Thyroid gland (tissue), 4 donors: ENCODE results near the gene ZNF629. TPM values are rescaled to one million over a fixed set of nuclear protein-coding genes. Genes with fewer than 3 reads are reported as not detected.

ENCODE experiments used
- DNase-seq, 2 donors: peaks; one replicate each; pipeline ENCODE4 v3.0.0-alpha.2; 2019
- H3K27ac ChIP-seq, 3 donors: fragments of 200-600 bp; sonication (generic); 1 replicate in 2 of 3; 2 replicates in 1 of 3; pipeline ENCODE4 v1.5.1; 2016 to 2019; ENCODE audit warnings: mild to moderate bottlenecking in 1 of 3, moderate library complexity in 1 of 3
- H3K27me3 ChIP-seq: fragments of 200-600 bp; sonication (generic); one replicate; pipeline ENCODE4 v1.5.1; 2019
- H3K36me3 ChIP-seq, 2 donors: fragments of 200-600 bp; sonication (generic); one replicate each; pipeline ENCODE4 v1.5.1; 2016 to 2019
- H3K4me1 ChIP-seq, 2 donors: fragments of 200-600 bp; sonication (generic); one replicate each; pipeline ENCODE4 v1.5.1; 2017 to 2019
- H3K4me3 ChIP-seq, 3 donors: fragments of 200-600 bp; sonication (generic); replicated peaks in 1 of 3; 1 replicate in 2 of 3; 2 replicates in 1 of 3; pipeline ENCODE4 v1.5.1; 2016; ENCODE audit warnings: mild to moderate bottlenecking in 1 of 3
- H3K9me3 ChIP-seq: fragments of 200-600 bp; sonication (generic); one replicate; pipeline ENCODE4 v1.5.1; 2017
- CTCF ChIP-seq, 6 experiments: fragments of 200-600 bp in 3 of 6; fragments of 450-650 bp in 3 of 6; sonication (generic) in 3 of 6; IDR thresholded peaks; one replicate each; pipeline ENCODE4 v1.5.1; 2016 to 2019; ENCODE audit warnings: antibody characterized with exemption in 6 of 6, mild to moderate bottlenecking in 2 of 6, inconsistent platforms in 1 of 6, moderate library complexity in 1 of 6
- POLR2A ChIP-seq, 2 donors: fragments of 450-650 bp; IDR thresholded peaks; one replicate each; pipeline ENCODE4 v1.6.1; 2017; ENCODE audit warnings: antibody characterized with exemption in 2 of 2, mild to moderate bottlenecking in 2 of 2, moderate library complexity in 1 of 2
- WGBS, 2 donors: methylation state at CpG; one replicate each; pipeline ENCODE4 v1.1.5; 2017; 5-methylcytosine and 5-hydroxymethylcytosine counted together
- intact Hi-C: fragments of 100-400 bp; cut with DNase I; formaldehyde crosslinking; loops from one replicate; pipeline ENCODE4 v1.15.1; 2023
- total RNA-seq, 4 donors: library from RNA; depleted of rRNA; stranded (reverse); fragments of >200 nt; gene quantifications; one replicate each; pipeline ENCODE4 v1.2.3, GENCODE V29; 2016

ZNF629 gene
- total RNA-seq, 4 donors from 2014 or later = 14.5 to 26.7 (median 19.0) TPM

- no peaks in the 10 kb centered on the region for H3K9me3 ChIP-seq
- TF ChIP-seq POLR2A (IDR thresholded peaks at IDR 0.05) (no peak), CTCF (IDR thresholded peaks at IDR 0.05) (no peak)
- intact Hi-C loops = no loop called here
- no peak for DNase-seq
- H3K36me3 ChIP-seq = peaks cover 71 to 76% of the 10 kb centered on the region in 2 donors
- H3K4me3 ChIP-seq = no peak overlapping the region
- H3K27me3 ChIP-seq = no peaks in the 10 kb centered on the region
- H3K4me1 ChIP-seq = peaks cover 15 to 16% of the 10 kb centered on the region in 2 donors
- WGBS, 2 donors = 89 to 93% methylated on average over 15 to 23 of the region's 29 CpGs
- H3K27ac ChIP-seq = no peak overlapping the region
These were observed 20.6 kb downstream of the ZNF629 start for GRCh38 chr16:30766206-30766932.

DNA sequence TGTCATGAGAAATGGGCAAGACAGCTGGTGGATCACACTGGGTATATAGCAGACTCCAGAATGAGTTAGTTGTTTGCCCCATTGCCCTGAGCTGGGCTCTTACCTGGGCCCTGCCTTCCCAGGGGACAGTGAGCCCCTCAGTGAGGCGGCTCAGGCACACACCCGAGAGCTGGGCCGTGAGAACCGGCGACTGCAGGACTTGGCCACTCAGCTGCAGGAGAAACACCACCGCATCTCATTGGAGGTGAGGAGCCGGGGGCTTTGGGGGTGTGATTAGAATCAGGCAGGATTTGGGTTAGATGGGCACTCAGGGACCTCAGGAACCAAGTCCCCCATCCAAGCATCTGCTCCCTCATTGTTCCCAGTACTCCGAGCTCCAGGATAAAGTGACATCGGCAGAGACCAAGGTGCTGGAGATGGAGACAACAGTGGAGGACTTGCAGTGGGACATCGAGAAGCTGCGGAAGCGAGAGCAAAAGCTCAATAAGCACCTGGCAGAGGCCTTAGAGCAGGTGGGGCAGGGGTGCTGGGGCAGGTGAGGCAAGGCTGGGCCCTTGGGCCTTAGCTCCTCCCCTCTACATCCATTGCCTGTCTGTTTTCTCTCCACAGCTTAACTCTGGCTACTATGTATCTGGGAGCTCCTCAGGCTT lies 22.1 kb downstream of the ZNF629 start:
- Histone ChIP-seq H3K4me1 (peaks cover 22 to 24% of the 10 kb centered on the region in 2 donors), H3K27ac (no peak overlapping the region), H3K9me3 (no peaks in the 10 kb centered on the region), H3K36me3 (peaks cover 59 to 62% of the 10 kb centered on the region in 2 donors), H3K4me3 (no peak overlapping the region), H3K27me3 (no peaks in the 10 kb centered on the region)
- intact Hi-C loops = no loop called here
- no peak for DNase-seq
- WGBS, 2 donors = 94 to 95% methylated on average over 12 of the region's 12 CpGs
- TF ChIP-seq POLR2A (IDR thresholded peaks at IDR 0.05) (no peak), CTCF (IDR thresholded peaks at IDR 0.05) (no peak)

DNA sequence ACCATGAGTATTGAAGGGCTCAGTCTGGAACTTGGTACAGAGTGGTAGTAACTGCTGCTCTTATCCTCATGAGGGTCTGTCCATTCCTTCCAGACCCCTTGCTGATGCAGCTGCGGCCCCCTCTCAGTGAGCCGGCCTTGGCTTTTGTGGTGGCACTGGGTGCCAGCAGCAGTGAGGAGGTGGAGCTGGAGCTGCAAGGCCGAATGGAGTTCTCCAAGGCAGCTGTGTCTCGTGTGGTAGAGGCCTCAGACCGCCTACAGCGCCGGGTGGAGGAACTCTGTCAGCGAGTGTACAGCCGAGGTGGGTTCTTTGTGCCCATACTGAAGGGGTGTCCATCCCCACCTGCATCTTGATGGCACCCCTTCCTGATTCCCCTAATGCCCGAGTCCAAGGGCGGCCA lies 22.9 kb downstream of the ZNF629 start:
- Histone ChIP-seq H3K36me3 (peaks cover 51 to 53% of the 10 kb centered on the region in 2 donors), H3K9me3 (no peaks in the 10 kb centered on the region), H3K4me3 (no peak overlapping the region), H3K27ac (no peak overlapping the region), H3K4me1 (peaks cover 22 to 24% of the 10 kb centered on the region in 2 donors), H3K27me3 (no peaks in the 10 kb centered on the region)
- no peak for DNase-seq
- TF ChIP-seq CTCF (IDR thresholded peaks at IDR 0.05) (no peak), POLR2A (IDR thresholded peaks at IDR 0.05) (no peak)
- 91 to 97% methylated on average over 9 to 11 of the region's 11 CpGs for WGBS, 2 donors
- intact Hi-C loops = no loop called here

DNA sequence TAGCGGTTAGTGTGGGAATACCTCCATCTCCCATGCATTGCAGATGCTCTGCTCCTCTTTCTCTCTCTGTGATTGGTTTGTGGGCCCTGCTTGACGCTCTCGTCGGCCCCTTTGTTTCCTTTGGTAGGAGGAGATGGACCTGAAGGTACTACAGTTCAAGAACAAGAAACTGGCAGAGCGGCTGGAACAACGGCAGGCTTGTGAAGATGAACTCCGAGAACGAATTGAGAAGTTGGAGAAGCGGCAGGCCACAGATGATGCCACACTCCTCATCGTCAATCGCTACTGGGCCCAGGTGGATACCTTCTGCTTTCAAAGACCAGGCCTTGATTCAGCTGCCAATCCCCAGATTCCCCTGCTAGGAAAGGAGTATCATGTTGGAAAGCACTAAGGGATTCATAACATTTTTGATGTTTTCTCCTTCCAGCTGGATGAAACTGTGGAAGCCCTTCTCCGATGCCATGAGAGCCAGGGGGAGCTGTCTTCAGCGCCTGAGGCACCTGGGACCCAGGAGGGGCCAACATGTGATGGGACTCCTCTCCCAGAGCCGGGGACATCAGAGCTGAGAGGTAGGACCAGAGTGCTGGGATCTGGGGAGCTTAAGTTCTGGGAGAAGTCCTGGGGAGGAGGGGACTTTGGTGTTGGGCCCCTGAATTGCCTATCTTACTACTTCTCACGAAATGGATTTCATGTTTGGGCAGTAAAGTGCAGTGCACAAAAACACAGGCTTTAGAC lies 23.8 kb downstream of the ZNF629 start:
- TF ChIP-seq POLR2A (IDR thresholded peaks at IDR 0.05) = no peak
- no peak for TF ChIP-seq CTCF (IDR thresholded peaks at IDR 0.05)
- no peak for DNase-seq
- Histone ChIP-seq H3K36me3 (peaks cover 42 to 44% of the 10 kb centered on the region in 2 donors), H3K4me3 (peak overlapping the region; percentile 95 to 99 (median 98)), H3K9me3 (no peaks in the 10 kb centered on the region), H3K27me3 (no peaks in the 10 kb centered on the region), H3K4me1 (peaks cover 22 to 24% of the 10 kb centered on the region in 2 donors), H3K27ac (peak overlapping the region in 2 of 3 donors; percentile 74 to 94)
- intact Hi-C loops = no loop called here
- WGBS, 2 donors = 56 to 59% methylated on average over 14 to 15 of the region's 15 CpGs
